Activated CD4-positive, alpha-beta T cell treated with anti-CD3 and anti-CD28 coated beads for 1 hour (primary cell): ENCODE data around the gene NCOA7.
A peak's percentile ranks its signal among the peaks of the same experiment; 100 is the strongest.
"Not testable (repeated sequence)": the region's sequence is repeated elsewhere in the genome, so short reads cannot be mapped to it uniquely, and the experiment has no call there.

Experiments
- DNase-seq: peaks from one replicate; pipeline ENCODE4 v3.0.0-alpha.2; 2020

Gene NCOA7

DNA sequence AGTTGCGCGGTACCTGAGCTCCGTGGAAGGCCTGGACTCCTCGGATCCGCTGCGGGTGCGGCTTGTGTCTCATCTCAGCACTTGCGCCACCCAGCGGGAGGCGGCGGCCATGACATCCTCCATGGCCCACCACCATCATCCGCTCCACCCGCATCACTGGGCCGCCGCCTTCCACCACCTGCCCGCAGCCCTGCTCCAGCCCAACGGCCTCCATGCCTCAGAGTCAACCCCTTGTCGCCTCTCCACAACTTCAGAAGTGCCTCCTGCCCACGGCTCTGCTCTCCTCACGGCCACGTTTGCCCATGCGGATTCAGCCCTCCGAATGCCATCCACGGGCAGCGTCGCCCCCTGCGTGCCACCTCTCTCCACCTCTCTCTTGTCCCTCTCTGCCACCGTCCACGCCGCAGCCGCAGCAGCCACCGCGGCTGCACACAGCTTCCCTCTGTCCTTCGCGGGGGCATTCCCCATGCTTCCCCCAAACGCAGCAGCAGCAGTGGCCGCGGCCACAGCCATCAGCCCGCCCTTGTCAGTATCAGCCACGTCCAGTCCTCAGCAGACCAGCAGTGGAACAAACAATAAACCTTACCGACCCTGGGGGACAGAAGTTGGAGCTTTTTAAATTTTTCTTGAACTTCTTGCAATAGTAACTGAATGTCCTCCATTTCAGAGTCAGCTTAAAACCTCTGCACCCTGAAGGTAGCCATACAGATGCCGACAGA, 31.4 kb upstream of the NCOA7 start:
- DNase-seq = no peak

DNA sequence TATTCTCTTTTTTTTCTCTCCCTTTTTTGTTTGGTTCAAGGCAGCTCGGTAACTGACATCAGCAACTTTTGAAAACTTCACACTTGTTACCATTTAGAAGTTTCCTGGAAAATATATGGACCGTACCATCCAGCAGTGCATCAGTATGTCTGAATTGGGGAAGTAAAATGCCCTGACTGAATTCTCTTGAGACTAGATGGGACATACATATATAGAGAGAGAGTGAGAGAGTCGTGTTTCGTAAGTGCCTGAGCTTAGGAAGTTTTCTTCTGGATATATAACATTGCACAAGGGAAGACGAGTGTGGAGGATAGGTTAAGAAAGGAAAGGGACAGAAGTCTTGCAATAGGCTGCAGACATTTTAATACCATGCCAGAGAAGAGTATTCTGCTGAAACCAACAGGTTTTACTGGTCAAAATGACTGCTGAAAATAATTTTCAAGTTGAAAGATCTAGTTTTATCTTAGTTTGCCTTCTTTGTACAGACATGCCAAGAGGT, 30.8 kb upstream of the NCOA7 start:
- DNase-seq = no peak

DNA sequence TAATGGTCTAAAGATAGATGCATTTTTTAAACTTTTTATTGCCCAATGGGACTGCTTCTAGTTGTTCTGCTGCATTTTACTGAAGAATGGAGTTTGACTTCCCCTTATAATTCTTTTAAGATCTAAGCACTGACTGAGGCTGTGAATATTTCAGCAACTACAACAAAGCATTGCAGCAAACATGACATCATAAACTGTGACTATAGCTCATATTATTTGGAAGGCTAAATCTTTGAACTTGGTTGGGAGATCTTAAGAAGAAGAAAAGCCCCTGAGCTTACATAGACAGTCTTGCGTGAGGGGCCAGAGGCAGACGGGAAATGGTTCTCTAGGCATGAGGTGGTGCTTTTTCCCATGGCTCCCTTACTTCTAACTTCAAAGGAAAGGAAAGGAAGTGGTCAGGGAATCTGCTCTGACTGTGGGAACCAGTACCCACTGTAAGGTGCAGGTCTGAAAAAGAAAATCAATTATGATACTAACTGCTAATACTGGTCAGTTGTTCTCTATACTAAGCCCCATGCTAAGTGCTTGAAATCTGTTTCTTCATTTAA, 26.6 kb upstream of the NCOA7 start:
- no peak for DNase-seq

DNA sequence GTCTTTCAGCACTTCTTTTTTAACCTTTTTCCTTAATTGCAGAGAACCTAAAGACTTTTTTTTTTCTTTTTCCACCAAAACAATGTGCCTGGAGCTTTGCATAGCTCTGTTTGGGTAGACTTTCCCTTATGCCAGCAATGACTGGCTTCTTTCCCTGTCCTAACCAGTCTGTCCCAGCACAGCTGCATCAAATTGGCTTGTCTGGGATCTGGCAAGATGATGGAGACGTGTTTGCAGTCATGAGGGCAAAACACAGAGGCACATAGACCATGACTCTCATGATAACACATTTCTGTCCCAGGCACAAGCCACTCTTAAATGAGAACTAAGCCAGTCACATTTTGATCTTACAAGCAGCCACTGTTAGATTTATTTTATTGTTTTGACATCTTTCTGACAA, 24.8 kb upstream of the NCOA7 start:
- no peak for DNase-seq

- DNase-seq = no peak
Measured at GRCh38 chr6:125766641-125767040, 24.1 kb upstream of the NCOA7 start.

- no peak for DNase-seq
Measured at GRCh38 chr6:125769147-125769783, 21.5 kb upstream of the NCOA7 start.

DNA sequence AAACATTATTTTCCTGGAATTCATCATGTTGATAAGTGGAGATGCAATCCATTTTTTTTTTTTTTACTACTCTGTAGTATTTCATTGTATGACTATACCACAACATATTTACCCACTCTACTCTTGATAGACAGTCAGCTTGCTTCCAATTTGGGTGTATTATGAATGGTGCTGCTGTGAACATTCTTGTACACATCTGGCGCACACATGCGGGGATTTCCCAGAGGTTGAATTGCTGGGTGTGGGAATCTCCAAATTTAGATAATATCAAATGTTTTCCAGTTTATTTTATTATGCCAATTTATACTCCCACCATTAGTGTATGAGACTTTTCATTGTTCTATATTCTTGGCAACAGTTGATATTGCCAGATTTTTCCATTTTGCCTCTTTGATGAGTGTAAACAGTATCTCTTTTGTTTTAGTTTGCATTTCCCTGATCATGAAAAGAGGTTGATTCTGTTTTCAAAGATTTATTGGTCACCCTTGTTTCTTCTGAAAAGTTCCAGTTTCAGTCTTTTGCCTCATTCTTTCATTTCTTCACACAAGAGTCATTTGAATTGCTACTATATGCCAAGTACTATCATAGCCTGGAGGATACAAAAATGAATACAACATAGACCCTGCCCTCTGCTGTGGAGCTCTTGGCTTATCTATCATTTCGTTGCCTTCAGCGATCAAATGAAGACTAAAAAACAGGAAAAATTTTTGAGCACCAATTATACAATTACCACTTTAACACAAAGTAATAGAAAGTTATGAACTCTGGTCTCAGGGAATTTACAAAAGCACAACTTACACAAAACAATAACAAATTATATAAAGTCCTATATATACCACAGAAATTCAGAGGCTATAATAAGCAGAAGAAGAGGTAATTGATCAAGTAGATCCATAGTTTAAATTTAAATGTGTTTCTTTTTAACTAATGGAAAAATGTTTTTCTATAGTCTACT, 17.1 kb upstream of the NCOA7 start:
- no peak for DNase-seq

GRCh38 chr6:125776107-125776826, 14.5 kb upstream of the NCOA7 start:
- DNase-seq = not testable (repeated sequence)

GRCh38 chr6:125779924-125780539, 10.7 kb upstream of the NCOA7 start:
- DNase-seq = peak; percentile 80

DNA sequence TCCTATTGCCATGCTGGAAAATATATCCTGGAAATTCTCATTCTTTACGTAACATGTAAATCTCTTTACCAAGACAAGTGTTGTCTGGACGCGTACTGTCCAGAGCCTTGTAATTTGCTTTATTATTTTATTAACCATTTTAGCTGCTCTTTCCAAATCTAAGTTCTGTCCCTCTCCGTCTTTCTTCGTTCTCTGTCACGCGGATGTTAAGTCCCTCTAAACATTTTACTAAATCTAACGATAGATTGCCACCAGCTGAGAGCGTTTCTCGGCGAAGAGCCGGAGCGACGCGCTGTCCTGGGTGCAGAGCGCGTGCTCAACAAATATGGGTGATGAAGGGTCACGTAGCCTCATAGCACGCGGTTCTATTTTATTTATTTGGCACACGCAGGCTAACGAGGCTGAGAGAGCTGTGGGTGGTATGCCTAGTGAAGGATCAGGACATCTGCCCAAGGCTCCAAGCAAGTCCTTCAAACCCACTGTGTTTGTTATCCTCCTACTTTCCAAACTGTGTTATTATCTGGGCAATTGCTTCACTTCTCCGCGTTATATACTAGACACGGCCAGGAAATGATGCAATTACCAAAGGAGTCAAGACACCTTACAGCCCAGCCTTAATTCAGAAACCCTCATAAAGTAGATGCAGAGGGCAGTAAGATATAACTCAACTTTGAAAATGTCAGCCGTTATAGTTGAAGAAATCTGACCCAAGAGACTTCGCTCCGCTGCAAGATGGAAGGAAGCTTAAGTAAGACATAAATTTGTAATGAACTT, 10.0 kb upstream of the NCOA7 start:
- peak; percentile 40 for DNase-seq

DNA sequence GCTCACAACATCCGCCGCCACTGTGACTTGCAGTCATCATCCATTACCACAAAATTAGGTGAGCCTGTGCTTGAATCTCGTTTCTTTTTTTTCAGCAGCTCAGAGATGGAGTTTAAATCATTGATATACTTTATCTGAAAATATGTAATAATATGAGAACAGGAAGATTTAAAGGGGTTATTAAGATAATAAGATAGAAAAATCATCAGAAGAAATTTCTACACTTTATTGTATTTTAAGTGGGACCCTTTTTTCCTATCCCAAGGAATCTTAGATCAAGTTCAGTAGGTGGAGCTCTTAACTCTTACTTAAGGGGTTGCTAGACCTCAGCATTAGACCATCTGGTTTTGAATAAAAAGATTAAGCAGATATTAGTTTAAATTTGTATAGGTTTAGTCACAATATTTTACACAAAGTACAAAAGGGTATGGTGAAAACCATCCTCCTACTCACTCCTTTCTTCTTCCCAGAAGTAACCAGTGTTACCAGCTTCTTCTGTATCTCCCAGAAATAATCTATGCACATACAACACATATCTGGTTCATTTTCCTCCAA, 9.4 kb upstream of the NCOA7 start:
- DNase-seq = peak; percentile 33

GRCh38 chr6:125784365-125784764, 6.4 kb upstream of the NCOA7 start:
- no peak for DNase-seq

GRCh38 chr6:125787791-125788190, 3.0 kb upstream of the NCOA7 start:
- no peak for DNase-seq

- no peak for DNase-seq
Measured at GRCh38 chr6:125789167-125789566, 1.6 kb upstream of the NCOA7 start.

- DNase-seq = no peak
Measured at GRCh38 chr6:125789576-125790357, 993 bp upstream of the NCOA7 start.

- DNase-seq = peak; percentile 21
Measured at GRCh38 chr6:125791151-125791819, 525 bp downstream of the NCOA7 start.

- DNase-seq = no peak
Measured at GRCh38 chr6:125791820-125792165, 1.0 kb downstream of the NCOA7 start.

DNA sequence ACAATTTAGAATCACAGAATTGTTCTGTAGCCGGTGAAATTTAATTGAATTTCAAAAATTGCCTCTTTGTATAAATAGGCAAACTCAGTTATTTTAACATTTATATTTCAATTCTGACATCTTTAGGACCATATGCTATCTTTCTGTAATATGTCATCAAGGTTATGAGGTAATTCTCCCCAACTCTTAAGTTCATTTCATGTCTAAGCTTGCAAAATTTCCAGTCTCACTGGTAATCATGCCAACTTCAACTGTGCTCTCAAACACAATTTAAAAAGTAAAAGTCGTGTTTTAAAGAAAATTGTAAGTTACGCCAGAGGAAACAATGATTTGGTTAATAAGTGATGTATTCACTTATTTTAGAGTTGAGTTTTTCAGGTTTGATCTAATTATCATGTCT, 1.4 kb downstream of the NCOA7 start:
- no peak for DNase-seq

DNA sequence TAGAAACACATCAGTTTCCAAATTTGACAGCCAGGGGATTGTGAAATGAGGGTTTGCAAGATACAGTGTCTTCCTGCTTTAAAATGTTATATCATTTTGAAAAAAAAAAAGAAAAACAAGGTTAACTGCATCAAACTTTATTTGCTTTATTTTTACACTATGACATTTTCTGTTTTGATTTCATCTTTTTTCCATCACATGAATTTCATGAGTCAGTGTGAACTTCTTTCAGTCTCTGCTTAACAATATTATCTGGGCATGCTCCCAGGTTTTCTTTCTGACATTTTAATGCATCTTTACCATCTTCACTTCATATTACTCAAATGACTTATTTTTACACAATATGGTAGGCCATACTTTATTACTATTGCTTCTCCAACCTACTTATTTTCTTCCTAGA, 1.9 kb downstream of the NCOA7 start:
- DNase-seq = no peak

- DNase-seq = no peak
Measured at GRCh38 chr6:125793280-125793679, 2.5 kb downstream of the NCOA7 start.
